ENCODE measurements around the gene AMDHD1. TPM values are rescaled to one million over a fixed set of nuclear protein-coding genes. Genes with fewer than 3 reads are reported as not detected.

The AMDHD1 gene
- total and polyA plus RNA-seq, 2 of the 4 experiments (the other 2 are of a cell fraction), result under 0.01 TPM; not detected in 1

- Histone ChIP-seq H2AK5ac (ENCODE audit: low read depth, low read length) (no peak overlapping the region), H3K18ac (ENCODE audit: low read depth, low read length) (no peak overlapping the region), H3K14ac (replicated peaks; ENCODE audit: low read depth, low read length) (no peak overlapping the region), H2AK9ac (replicated peaks; ENCODE audit: low read depth, low read length, poor library complexity) (no peak overlapping the region), H3K4ac (ENCODE audit: low read depth, low read length) (no peak overlapping the region), H2BK20ac (ENCODE audit: low read depth, low read length) (no peak overlapping the region), H4K5ac (ENCODE audit: low read depth, low read length) (no peak overlapping the region), H3K9me3 (ENCODE audit: control insufficient read depth, insufficient read depth, low read length) (no peaks in the 10 kb centered on the region), H2AFZ (replicated peaks; ENCODE audit: low read length, poor library complexity) (no peak overlapping the region), H3K4me3 (ENCODE audit: insufficient read depth, low read depth, low read length) (no peak overlapping the region), H3K4me2 (ENCODE audit: low read depth, low read length) (no peak overlapping the region), H3K27me3 (ENCODE audit: control insufficient read depth, insufficient read depth, low read length) (peaks cover 12% of the 10 kb centered on the region), H3K27ac (ENCODE audit: insufficient read depth, low read length) (no peak overlapping the region), H3K23ac (ENCODE audit: low read depth, low read length) (no peak overlapping the region), H4K8ac (ENCODE audit: low read depth in 2 of 2, low read length in 2 of 2) (no peak overlapping the region), H4K91ac (ENCODE audit: insufficient read depth, low read depth, low read length) (no peak overlapping the region), H3K9ac (ENCODE audit: low read depth, low read length) (no peak overlapping the region), H2BK120ac (ENCODE audit: low read depth, low read length) (no peak overlapping the region), H3K9me1 (ENCODE audit: insufficient read depth, low read length) (no peaks in the 10 kb centered on the region), H2BK5ac (ENCODE audit: low read depth, low read length, poor library complexity, severe bottlenecking) (no peak overlapping the region), H3K4me1 (ENCODE audit: control insufficient read depth, insufficient read depth, low read length) (no peaks in the 10 kb centered on the region), H3K79me1 (ENCODE audit: low read depth in 1 of 2, low read length in 2 of 2) (no peaks in the 10 kb centered on the region), H3K36me3 (ENCODE audit: control insufficient read depth, insufficient read depth, low read length) (no peaks in the 10 kb centered on the region), H3K56ac (ENCODE audit: extremely low read depth, insufficient read depth, low read length) (no peak overlapping the region), H4K20me1 (ENCODE audit: insufficient read depth, low read length) (no peaks in the 10 kb centered on the region), H2BK15ac (ENCODE audit: low read depth, low read length) (no peak overlapping the region)
- DNase-seq, result no peak
- in situ Hi-C loops (cut with MboI; ENCODE audit: low sequenced_read_pairs), result no loop called here
- intact Hi-C loops (cut with micrococcal nuclease), result no loop called here
- POLR2A ChIA-PET (ENCODE audit: unreplicated experiment), result no interaction called here
- dilution Hi-C loops (cut with HindIII; ENCODE audit: low sequenced_read_pairs, unreplicated experiment), result no loop called here
- CTCF ChIA-PET, result no interaction called here
- TF ChIP-seq BHLHE40 (IDR thresholded peaks at IDR 0.05; ENCODE audit: low read depth, low read length) (no peak), CTCF (conservative IDR thresholded peaks at IDR 0.05; ENCODE audit: low read depth, low read length) (no peak), SMC3 (IDR thresholded peaks at IDR 0.05; ENCODE audit: low read depth, low read length) (no peak), ELK1 (IDR thresholded peaks at IDR 0.05; ENCODE audit: borderline replicate concordance, low read depth, low read length) (no peak), NFE2L2 (IDR thresholded peaks at IDR 0.05; ENCODE audit: low read depth, low read length) (no peak), MXI1 (IDR thresholded peaks at IDR 0.05; ENCODE audit: borderline replicate concordance, low read depth, low read length) (no peak), FOS (IDR thresholded peaks at IDR 0.05; ENCODE audit: low read depth, low read length) (no peak), RAD21 (IDR thresholded peaks at IDR 0.05; ENCODE audit: low read length) (no peak), USF2 (IDR thresholded peaks at IDR 0.05; ENCODE audit: low read depth, low read length) (no peak), RCOR1 (IDR thresholded peaks at IDR 0.05; ENCODE audit: insufficient replicate concordance, low read length) (no peak), RFX5 (IDR thresholded peaks at IDR 0.05; ENCODE audit: low read depth, low read length) (no peak), POLR2A (IDR thresholded peaks at IDR 0.05; ENCODE audit: low read depth, low read length) (no peak), CEBPB (IDR thresholded peaks at IDR 0.05; ENCODE audit: low read depth, low read length) (no peak)
- no TSS peak for BruUV-seq (replicated peaks)
- no CpG with 5 or more reads among the region's 2 CpGs for WGBS, 2 experiments (ENCODE audit: extremely low coverage in 2 of 2, insufficient read length in 1 of 2)
- ATAC-seq (ENCODE audit: low read depth), result no peak
These were observed 31.2 kb downstream of the AMDHD1 start for GRCh38 chr12:95974358-95974757.
